Measurements from ENCODE around the gene BOC. TPM values are rescaled to one million over a fixed set of nuclear protein-coding genes. Genes with fewer than 3 reads are reported as not detected.

Gene BOC
- total RNA-seq, 1 donor from 2014 or later, result 4.7 TPM

- TF ChIP-seq CTCF (IDR thresholded peaks at IDR 0.05; ENCODE audit: insufficient read depth, low read length, poor library complexity, severe bottlenecking), result no peak
- no peak overlapping the region for H3K4me3 ChIP-seq (ENCODE audit: low read depth, low read length)
- no peak for DNase-seq (ENCODE audit: low read depth)
- no peaks in the 10 kb centered on the region for H3K27me3 ChIP-seq (ENCODE audit: control insufficient read depth, insufficient read depth, low read length)
- no peaks in the 10 kb centered on the region for H3K36me3 ChIP-seq (ENCODE audit: control insufficient read depth, insufficient read depth, low read length)
Measured at GRCh38 chr3:113223475-113224281, 12.3 kb downstream of the BOC start.

GRCh38 chr3:113225286-113225685 is 13.9 kb downstream of the BOC start:
- H3K4me3 ChIP-seq (ENCODE audit: low read depth, low read length), result no peak overlapping the region
- TF ChIP-seq CTCF (IDR thresholded peaks at IDR 0.05; ENCODE audit: insufficient read depth, low read length, poor library complexity, severe bottlenecking), result no peak
- no peaks in the 10 kb centered on the region for H3K36me3 ChIP-seq (ENCODE audit: control insufficient read depth, insufficient read depth, low read length)
- H3K27me3 ChIP-seq (ENCODE audit: control insufficient read depth, insufficient read depth, low read length), result no peaks in the 10 kb centered on the region
- DNase-seq (ENCODE audit: low read depth), result no peak

GRCh38 chr3:113226491-113226890 is 15.1 kb downstream of the BOC start:
- H3K27me3 ChIP-seq (ENCODE audit: control insufficient read depth, insufficient read depth, low read length), result no peaks in the 10 kb centered on the region
- no peak overlapping the region for H3K4me3 ChIP-seq (ENCODE audit: low read depth, low read length)
- no peak for DNase-seq (ENCODE audit: low read depth)
- no peaks in the 10 kb centered on the region for H3K36me3 ChIP-seq (ENCODE audit: control insufficient read depth, insufficient read depth, low read length)
- no peak for TF ChIP-seq CTCF (IDR thresholded peaks at IDR 0.05; ENCODE audit: insufficient read depth, low read length, poor library complexity, severe bottlenecking)

GRCh38 chr3:113227146-113227545 is 15.8 kb downstream of the BOC start:
- no peak for DNase-seq (ENCODE audit: low read depth)
- no peaks in the 10 kb centered on the region for H3K36me3 ChIP-seq (ENCODE audit: control insufficient read depth, insufficient read depth, low read length)

GRCh38 chr3:113228498-113229286 is 17.3 kb downstream of the BOC start:
- no peak overlapping the region for H3K4me3 ChIP-seq (ENCODE audit: low read depth, low read length)
- H3K36me3 ChIP-seq (ENCODE audit: control insufficient read depth, insufficient read depth, low read length), result no peaks in the 10 kb centered on the region
- no peak for TF ChIP-seq CTCF (IDR thresholded peaks at IDR 0.05; ENCODE audit: insufficient read depth, low read length, poor library complexity, severe bottlenecking)
- no peaks in the 10 kb centered on the region for H3K27me3 ChIP-seq (ENCODE audit: control insufficient read depth, insufficient read depth, low read length)
- no peak for DNase-seq (ENCODE audit: low read depth)

More at GRCh38 chr3:113227146-113227545, 15.8 kb downstream of the BOC start:
- Histone ChIP-seq H3K27me3 (ENCODE audit: control insufficient read depth, insufficient read depth, low read length) (no peaks in the 10 kb centered on the region), H3K4me3 (ENCODE audit: low read depth, low read length) (no peak overlapping the region)
- TF ChIP-seq CTCF (IDR thresholded peaks at IDR 0.05; ENCODE audit: insufficient read depth, low read length, poor library complexity, severe bottlenecking), result no peak

Measured in kidney epithelial cell (primary cell).